GM19438 (cell line): Measurements from ENCODE around the gene FOXN4.

ENCODE experiments used
- ATAC-seq: cut with Tn5 transposase; IDR thresholded peaks from one replicate; pipeline ENCODE4 v1.9.1; 2021; ENCODE audit warnings: low read depth; ENCODE audit not compliant: unreplicated experiment

Gene FOXN4

DNA sequence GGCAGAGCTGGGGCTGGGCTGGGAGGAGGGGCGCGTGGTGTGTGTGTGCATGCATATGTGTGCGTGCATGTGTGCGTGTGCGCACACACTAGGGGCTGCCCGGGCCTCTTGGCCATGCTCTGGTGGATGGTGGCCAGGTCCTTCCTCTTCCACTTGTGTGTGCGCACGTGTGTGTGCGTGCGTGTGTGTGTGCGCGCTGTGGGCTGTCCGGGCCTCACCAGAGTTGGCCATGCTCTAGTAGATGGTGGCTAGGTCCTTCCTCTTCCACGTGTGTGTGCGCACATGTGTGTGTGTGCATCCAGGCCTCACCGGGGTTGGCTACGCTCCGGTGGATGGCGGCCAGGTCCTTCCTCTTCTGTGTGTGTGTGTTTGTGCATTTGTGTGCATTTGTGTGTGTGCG lies 24.7 kb downstream of the FOXN4 start:
- no peak for ATAC-seq

DNA sequence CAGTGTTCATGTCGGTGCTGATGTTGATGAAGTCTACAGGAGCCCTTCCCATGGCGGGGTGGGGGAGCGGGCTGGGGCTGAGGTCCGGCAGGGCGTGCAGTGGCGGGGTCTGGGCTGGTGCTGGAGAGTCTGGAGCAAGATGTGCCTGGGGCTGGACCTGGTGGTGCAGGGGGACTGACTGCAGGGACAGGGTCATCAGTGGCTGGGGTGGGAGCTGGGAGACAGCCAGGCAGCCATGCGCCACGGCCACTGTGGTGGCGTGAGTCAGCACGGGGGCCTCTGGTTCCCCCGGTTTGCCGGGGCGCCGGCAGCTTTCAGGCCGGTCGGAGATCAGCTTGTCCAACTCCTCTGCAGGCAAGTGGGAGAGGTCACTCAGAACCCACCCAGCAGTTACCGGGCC lies 27.6 kb downstream of the FOXN4 start:
- no peak for ATAC-seq

DNA sequence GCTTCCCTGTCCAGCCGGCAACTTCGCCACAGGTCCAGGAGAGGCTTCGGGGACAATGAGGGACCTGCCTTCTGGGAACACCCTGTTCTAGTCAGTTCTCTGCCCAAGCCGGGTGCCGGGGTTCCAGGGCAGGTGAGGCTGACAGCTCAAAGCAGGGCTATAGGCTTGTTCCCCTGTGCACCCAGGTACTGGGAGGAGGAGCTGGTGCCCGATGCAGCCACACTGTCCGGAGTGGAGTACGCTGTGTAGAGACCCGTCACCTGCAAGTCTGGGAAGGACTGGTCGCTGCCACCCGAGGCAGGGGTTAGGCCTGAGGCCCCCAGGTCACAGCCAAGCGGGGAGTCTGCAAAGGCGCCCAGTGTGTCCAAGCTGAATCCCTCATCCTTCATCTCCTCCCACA lies 29.6 kb downstream of the FOXN4 start:
- ATAC-seq = no peak

DNA sequence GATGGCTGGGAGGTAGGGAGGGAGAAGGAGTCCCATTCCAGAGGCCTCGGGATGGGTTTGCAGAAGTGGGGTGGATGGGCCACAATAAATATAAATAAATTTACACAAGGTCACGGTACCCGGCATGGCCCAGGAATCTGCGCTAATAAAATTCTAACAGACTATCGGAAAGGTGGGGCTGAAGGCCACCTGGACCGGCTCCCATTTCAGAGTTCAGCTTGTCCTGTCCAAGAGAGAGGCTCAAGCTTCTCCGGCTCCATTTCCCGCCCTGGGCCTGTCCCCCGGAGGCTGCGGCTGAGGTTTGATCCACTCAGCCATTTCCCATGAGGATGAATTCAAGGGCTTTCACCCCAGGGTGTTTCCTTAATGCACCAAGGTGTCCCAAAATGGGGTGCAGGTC lies 30.2 kb downstream of the FOXN4 start:
- ATAC-seq = no peak

DNA sequence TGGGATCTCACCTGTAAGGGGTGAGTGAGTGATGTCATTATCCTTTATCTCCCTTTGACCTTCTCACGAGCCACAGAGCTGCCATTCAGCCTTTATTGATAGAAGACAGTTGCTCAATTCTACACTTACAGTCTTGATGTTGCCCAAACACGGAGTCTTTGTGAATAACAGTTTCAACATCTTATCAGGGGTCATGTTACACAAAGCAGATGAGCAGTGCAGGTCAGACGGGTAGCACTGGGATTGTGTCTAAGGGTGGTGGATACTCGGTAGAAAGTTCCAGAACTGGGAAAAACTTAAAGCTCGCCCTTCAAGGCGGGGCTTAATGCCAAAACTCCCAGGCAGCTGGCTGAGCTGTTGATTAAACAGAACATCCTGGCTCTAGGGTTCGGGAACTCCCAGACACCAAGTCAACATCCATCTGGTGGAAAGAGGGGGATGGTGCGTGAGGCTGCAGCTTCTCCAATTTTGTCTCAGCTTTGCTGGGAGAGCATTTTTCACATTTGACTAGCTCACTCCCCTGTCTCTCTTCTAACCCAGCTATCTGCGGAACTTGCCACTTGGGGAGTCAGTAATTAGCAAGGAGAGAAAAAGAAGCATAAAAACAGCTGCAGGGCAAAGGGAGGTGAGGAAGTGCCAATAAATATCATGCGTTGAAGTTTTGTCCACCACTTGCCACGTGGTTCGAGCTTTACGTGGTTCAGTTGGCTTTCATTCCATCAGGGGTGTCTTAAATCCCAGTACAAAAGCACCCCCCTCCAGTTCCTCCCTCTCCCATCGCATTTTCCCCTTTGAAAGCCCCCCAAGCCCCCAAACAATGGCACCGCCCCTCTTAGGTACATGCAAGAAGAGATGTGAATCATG lies 31.0 kb downstream of the FOXN4 start:
- no peak for ATAC-seq

DNA sequence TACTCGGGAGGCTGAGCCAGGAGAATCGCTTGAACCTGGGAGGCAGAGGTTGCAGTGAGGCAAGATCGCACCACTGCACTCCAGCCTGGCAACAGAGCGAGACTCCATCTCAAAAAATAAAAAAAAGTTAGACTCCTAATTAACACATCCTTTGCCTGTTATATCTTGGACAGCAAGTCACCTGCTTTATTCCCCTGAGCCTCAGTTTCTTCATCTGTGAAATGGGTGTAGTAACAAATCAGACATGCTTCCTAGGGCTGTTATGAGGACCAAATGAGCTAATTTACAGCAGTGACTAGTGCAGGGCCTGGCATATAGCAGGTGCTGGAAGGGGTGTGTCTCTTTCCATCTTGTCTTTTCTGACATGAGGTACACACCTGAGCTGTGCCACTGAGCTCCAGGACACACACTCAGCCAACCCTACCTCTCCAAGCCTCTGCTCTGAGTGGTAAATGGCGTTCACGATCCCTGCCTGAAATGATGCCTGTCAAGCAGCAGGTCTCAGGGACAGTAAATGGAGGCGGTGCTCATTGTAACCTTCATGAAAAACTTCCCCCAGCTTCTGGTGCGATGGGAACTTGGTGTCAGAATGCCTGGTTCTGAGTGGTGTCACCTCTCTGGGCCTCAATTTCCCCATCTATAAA lies 31.7 kb downstream of the FOXN4 start:
- no peak for ATAC-seq

DNA sequence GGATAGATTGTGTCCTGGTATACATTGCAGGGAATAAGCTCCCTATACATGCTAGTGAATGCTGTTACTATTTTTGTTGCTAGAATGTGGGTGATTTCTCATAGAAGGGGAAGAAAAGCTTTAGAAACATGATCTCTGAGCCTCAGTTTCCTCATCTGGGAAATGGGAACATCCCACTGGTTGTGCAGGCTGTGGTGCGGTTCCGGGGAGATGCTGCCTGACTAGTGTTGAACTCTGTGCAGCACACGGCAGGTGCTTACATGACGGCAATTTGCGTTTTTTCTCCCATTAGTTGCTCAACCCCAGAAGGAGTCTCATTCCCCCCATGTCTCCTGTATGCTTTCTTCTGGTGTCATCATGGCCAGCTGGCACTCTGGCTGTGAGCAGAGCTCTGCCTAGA lies 32.9 kb downstream of the FOXN4 start:
- no peak for ATAC-seq

DNA sequence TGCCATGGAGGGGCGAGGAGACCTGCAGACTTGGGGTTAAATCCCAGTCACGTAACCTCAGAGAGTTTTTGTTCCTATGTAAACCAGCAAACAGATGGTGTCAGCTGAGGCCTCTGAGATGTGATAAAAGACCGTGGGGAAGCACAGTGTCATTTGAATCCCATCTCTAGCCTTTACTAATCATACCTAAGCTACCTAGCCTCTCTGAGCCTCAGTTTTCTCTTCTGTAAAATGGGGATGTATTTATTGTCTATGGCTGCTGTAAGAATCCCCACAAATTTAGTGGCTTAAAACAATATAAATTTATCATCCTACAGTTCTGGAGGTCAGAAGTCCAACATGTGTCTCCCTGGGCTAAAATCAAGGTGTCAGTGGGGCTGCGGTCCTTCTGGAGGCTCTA lies 33.9 kb downstream of the FOXN4 start:
- no peak for ATAC-seq

DNA sequence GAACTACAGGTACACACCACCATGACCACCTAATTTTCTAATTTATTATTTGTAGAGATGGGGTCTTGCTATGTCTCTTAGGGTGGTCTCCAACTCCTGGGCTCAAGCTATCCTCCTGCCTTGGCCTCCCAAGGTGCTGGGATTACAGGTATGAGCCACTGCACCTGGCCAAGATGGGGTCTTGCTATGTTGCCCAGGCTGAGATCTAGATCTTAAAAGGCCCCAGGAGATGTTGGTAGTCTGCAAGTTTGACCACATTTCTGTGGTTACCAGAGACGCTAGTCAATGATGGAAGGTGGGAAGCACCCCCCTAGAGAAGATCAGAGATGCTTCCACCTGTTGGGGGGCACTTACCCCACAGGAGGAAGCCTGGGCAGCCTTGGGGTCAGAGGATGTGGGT lies 34.7 kb downstream of the FOXN4 start:
- no peak for ATAC-seq

DNA sequence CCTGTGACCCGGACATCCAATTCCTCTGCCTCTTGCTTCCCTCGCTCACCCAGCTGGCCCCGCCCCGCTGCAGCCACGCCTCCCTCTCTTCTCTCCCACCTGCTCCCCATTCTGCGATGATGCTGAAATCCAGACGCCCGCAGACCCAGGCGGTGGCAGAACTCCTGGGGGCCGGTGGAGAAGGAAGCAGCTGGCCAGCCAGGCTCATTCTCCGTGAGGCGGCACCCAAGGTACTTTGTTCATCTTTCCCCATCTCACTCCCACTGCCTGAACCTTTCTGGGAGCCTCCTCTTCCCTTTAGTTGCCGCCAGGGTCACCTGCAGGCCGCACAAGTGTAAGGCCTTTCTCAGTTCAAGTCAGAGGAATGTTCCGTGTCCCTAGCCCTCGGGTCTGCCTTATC lies 35.7 kb downstream of the FOXN4 start:
- no peak for ATAC-seq

DNA sequence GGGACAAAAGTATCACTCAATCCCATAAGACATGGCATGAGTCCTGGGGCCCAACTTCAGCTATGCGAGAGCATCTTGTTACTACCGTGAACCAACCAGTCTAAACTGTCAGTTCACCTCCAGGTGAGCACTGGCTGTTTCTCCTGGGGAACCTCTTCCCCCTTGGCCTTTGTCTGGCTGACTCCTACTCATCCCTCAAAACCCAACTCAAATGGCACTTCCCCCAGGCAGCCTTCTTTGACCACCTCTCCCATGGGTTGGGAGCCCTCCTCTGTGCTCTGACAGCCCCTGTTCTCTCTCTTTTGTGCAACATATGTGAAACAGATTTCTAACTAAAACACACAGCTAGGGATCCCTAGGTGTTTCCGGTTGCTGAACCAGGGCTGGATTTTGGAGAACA lies 37.7 kb downstream of the FOXN4 start:
- no peak for ATAC-seq

DNA sequence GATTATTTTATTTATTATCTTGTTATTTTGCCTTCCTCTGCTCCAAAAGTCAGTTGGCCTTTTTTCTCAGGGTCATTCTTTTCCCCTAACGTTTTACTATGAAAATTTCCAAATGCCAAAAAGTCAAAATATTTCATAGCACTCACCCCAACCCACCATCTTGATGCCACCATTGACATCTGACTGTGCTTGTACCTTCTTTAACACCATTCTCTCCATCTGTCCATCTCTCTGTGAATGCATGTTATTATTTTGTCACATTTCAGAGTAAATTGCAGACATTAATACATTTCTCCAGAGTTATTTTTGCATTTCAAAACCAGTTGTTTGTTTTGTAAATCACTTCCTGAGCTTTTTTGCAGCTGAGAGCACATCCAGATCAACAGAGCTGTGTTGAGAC lies 38.6 kb downstream of the FOXN4 start:
- ATAC-seq = no peak

DNA sequence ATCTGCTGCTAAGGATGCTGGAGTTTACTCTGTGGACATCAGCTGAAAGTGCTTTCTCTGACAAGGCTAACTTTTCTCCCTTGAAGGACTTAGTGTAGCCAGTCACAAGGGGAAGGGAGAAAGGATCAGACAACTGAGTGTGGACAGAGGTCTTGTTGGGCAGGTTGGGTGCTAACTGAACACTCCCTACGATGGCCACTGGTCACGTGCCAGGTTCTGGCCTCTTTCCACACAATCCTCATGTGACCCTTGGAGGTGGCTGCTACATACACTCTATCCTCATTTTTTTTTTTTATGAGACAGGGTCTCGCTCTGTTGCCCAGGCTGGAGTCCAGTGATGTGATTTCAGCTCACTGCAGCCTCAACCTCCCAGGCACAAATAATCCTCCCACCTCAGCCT lies 39.7 kb downstream of the FOXN4 start:
- ATAC-seq = no peak

DNA sequence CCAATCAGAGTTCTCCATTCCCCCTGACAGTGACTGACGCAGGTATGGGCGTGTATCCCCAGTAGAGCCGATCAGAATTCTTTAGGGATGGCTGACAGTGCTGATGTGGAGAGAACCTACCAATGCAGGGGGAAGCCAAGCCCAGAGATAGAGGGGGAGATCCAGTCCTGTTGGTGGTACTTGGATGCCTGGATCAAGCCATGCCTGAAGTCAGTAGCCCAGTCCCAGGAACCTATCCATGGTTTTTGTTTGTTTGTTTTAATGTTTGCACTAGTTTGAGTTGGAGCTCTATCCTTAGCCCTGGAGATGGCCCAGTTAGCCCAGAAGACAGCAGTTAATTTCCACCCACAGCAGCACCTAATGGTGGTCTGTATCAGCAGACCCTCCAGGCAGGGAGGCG lies 40.2 kb downstream of the FOXN4 start:
- no peak for ATAC-seq

DNA sequence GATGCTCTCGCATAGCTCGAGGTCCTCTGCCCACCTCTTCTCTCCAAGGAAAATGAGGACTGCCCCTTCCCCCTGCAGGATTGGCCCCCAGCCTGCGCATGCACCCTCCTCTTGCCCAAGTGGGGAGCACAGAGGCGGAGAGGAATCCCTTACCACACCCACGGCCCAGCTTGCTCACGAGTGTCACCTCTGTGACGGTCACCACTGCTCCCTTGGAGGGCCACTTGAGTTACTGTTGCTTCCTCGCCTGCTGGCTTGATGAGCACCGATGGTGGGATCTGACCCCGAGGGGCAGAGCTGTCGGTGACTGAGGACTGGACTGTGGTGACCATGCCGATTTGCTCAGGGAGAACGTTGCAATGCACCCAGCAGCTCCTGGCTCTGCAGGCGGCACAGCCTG lies 41.7 kb downstream of the FOXN4 start:
- no peak for ATAC-seq

DNA sequence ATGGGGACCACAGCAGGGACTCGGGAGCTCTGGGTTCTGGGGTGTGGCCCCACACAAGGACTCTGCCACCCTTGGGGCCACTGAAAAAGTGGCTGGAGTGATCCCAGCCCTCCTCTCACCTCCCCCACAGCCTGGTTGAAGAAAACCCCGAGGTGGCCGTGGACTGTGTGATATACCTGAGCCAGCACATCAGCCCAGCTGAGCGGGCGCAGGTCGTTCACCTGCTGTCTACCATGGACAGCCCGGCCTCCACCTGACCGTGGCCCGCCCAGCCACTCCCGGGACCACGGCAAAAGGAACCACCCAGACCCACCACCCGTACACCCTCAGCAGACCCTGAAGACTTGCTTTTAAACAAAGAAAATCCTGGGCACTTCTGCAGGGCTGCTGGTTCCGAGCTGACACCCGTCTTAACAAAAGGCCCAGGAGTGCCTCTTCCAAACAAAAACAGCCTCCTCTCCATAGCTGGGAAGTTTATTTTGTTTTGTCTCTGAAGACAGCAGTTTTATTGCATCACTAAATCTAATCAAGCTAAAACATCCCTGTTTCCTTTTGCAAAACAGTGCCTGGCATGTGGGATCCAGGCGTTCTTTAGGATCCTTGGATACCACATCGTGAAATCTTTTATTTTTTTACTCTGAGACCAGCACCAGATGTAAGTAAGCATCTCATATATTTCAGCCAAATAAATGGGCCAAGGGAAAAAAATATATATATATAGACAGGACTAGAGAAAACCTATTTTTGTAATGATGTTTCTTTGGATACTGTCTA lies 42.8 kb downstream of the FOXN4 start:
- no peak for ATAC-seq

DNA sequence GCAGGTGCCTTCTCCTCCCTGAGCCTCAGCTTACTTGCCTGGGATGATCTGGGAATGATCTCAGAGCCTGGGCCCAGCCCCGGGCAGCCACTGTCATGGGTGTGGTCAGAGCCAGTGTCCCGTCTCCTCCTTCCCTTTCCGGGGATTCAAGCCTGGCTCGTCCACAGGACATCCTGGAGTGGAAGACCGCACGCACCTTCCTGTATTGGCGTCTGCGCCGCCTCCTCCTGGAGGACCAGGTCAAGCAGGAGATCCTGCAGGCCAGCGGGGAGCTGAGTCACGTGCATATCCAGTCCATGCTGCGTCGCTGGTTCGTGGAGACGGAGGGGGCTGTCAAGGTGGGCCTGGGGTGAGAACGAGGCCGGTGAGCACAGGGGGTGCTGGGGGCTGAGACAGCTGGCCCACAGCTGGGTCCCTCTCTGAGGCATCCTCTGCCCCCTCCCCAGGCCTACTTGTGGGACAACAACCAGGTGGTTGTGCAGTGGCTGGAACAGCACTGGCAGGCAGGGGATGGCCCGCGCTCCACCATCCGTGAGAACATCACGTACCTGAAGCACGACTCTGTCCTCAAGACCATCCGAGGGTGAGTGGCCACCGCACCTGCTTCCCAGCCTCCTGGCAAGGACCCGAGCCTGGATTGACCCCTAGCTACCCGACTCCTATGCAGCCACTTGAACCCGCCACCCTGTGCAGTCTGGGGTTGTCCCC lies 44.0 kb downstream of the FOXN4 start:
- ATAC-seq = no peak

DNA sequence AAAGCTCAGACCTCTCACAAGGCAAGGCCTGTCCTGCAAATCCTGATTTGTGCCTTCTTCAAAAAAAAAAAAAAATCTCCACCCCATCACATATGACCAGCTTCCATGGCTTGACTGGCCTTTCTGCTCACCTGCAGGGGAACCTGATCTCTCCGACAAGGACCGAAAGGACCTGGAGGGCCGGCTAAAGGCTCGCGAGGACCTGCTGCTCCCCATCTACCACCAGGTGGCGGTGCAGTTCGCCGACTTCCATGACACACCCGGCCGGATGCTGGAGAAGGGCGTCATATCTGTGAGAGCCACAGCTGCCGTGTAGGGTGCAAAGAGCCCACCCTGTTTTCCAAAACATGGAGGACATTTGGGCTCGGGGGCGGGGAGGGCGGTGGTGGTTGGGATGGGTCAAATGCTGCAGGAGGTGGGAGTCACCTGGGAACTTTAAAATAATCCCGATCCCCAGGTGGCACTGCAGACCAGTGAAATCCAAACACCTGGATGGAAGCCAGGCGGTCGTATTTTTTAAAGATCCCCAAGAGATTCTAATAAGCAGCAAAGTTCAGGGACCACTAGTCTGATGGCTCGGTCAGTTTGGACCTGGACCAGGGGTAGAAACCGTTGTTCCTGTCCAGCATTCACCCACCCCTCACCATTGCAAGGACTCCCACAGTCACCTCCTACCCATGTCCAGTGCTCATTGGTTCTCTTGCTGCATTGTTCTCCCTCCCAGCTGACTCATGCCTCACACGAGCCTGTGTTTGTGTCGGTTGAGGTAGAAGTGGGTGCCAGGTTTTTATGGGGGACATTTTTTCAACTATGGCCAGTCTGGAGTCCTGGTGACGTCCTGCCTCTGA lies 44.8 kb downstream of the FOXN4 start:
- no peak for ATAC-seq

DNA sequence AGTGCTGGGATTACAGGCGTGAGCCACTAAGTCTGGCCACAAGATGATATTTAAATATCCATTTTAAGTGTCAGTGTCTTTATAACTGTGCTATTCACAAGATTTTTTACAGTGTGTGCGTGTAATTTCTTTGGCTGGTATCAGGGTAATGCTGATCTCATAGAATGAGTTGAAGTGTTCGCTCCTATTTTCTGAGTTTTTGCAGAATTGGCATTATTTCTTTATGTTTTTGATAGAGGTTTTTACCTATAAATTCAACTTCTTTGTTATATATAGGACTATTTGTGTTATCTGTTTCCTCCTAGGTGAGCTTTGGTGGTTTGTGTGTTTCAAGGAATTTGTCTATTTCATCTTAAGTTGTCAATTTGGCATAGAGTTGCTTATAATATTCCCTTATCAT lies 45.6 kb downstream of the FOXN4 start:
- ATAC-seq = no peak

DNA sequence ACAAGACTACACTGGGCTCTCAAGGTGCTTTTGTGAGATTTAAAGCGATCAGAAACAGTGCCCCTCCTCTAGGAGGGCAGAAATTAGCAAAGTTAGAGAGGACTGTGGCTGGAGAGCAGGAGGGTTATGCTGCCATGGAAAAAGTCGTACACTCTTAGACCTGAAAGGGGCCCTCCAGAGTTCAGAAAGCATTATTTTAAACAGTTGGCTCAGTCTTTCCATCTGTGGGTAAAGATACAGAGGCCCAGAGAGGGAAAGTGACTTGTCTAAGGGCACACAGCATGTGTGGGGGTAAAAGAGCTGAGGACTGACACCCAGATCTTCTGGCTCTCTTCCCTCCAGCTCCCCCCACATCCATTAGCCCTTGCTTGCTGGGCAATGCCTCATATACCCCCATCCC lies 47.1 kb downstream of the FOXN4 start:
- no peak for ATAC-seq
